H9 (cell line): ENCODE results near the gene CACNA2D3. TPM values are rescaled to one million over a fixed set of nuclear protein-coding genes. Genes with fewer than 3 reads are reported as not detected.
A peak's percentile ranks its signal among the peaks of the same experiment; 100 is the strongest.

ENCODE experiments used
- DNase-seq: peaks from one replicate; pipeline ENCODE4 v3.0.0-alpha.2; 2017
- H2AFZ ChIP-seq: one replicate; pipeline ENCODE4 v1.6.1; 2013; ENCODE audit warnings: mild to moderate bottlenecking, low read length, control low read depth, moderate library complexity
- H2AK5ac ChIP-seq: 2 replicates; pipeline ENCODE4 v1.6.1; 2013; ENCODE audit warnings: low read length, control low read depth, mixed read lengths; ENCODE audit not compliant: insufficient read length
- H2BK120ac ChIP-seq: one replicate; pipeline ENCODE4 v1.6.1; 2013; ENCODE audit warnings: low read depth, mild to moderate bottlenecking, low read length, control low read depth, inconsistent platforms; ENCODE audit not compliant: poor library complexity, severe bottlenecking
- H2BK12ac ChIP-seq: 2 replicates; pipeline ENCODE4 v1.6.1; 2013; ENCODE audit warnings: low read length, control low read depth, mixed read lengths, low read depth; ENCODE audit not compliant: insufficient read length
- H2BK15ac ChIP-seq: 2 replicates; pipeline ENCODE4 v1.6.1; 2013; ENCODE audit warnings: low read depth, low read length, control low read depth
- H2BK20ac ChIP-seq: one replicate; pipeline ENCODE4 v1.6.1; 2013; ENCODE audit warnings: low read depth, mild to moderate bottlenecking, low read length, control low read depth, inconsistent platforms; ENCODE audit not compliant: poor library complexity, severe bottlenecking
- H2BK5ac ChIP-seq: 2 replicates; pipeline ENCODE4 v1.6.1; 2013; ENCODE audit warnings: low read length, control low read depth, mixed read lengths; ENCODE audit not compliant: insufficient read length
- H3K14ac ChIP-seq: 2 replicates; pipeline ENCODE4 v1.6.1; 2013; ENCODE audit warnings: low read length, control low read depth; ENCODE audit not compliant: insufficient read depth
- H3K18ac ChIP-seq: 2 replicates; pipeline ENCODE4 v1.6.1; 2013; ENCODE audit warnings: low read depth, mild to moderate bottlenecking, mixed read lengths, low read length, control low read depth; ENCODE audit not compliant: insufficient read length
- H3K23ac ChIP-seq: 2 replicates; pipeline ENCODE4 v1.6.1; 2013; ENCODE audit warnings: low read length, control low read depth, mixed read lengths, low read depth; ENCODE audit not compliant: insufficient read length
- H3K23me2 ChIP-seq: 2 replicates; pipeline ENCODE4 v1.6.1; 2013; ENCODE audit warnings: low read depth, mild to moderate bottlenecking, mixed read lengths, low read length, control low read depth; ENCODE audit not compliant: insufficient read length, poor library complexity, severe bottlenecking
- H3K27ac ChIP-seq: 2 replicates; pipeline ENCODE4 v1.5.1; 2013; ENCODE audit warnings: low read length, control low read depth, mixed read lengths, low read depth; ENCODE audit not compliant: insufficient read length
- H3K27me3 ChIP-seq: 2 replicates; pipeline ENCODE4 v1.6.1; 2013; ENCODE audit warnings: low read length, control low read depth, inconsistent platforms; ENCODE audit not compliant: insufficient read depth
- H3K4ac ChIP-seq: 2 replicates; pipeline ENCODE4 v1.6.1; 2013; ENCODE audit warnings: low read depth, mild to moderate bottlenecking, control low read depth, inconsistent platforms, low read length, moderate library complexity
- H3K4me1 ChIP-seq: 2 replicates; pipeline ENCODE4 v1.6.1; 2013; ENCODE audit warnings: low read length, control low read depth, inconsistent platforms; ENCODE audit not compliant: insufficient read depth
- H3K4me2 ChIP-seq: 2 replicates; pipeline ENCODE4 v1.6.1; 2013; ENCODE audit warnings: low read length, control low read depth, mixed read lengths; ENCODE audit not compliant: insufficient read length, insufficient read depth
- H3K56ac ChIP-seq: 2 replicates; pipeline ENCODE4 v1.6.1; 2013; ENCODE audit warnings: low read depth, mild to moderate bottlenecking, mixed read lengths, low read length, control low read depth; ENCODE audit not compliant: insufficient read length
- H3K79me1 ChIP-seq: 2 replicates; pipeline ENCODE4 v1.6.1; 2013; ENCODE audit warnings: low read depth, mild to moderate bottlenecking, moderate library complexity, low read length, control low read depth, inconsistent platforms; ENCODE audit not compliant: insufficient read depth, poor library complexity, severe bottlenecking
- H3K79me2 ChIP-seq: 2 replicates; pipeline ENCODE4 v1.6.1; 2013; ENCODE audit warnings: low read length, control low read depth, inconsistent platforms; ENCODE audit not compliant: insufficient read depth
- H3K9ac ChIP-seq: 2 replicates; pipeline ENCODE4 v1.6.1; 2013; ENCODE audit warnings: low read length, control low read depth, mixed read lengths; ENCODE audit not compliant: insufficient read length; ENCODE audit errors: extremely low read depth
- H3K9me3 ChIP-seq: one replicate; pipeline ENCODE4 v1.6.1; 2013; ENCODE audit warnings: low read depth, low read length, inconsistent platforms; ENCODE audit not compliant: control insufficient read depth
- H3T11ph ChIP-seq: one replicate; pipeline ENCODE4 v1.6.1; 2013; ENCODE audit warnings: mild to moderate bottlenecking, low read length, control low read depth, inconsistent platforms
- H4K20me1 ChIP-seq: one replicate; pipeline ENCODE4 v1.6.1; 2013; ENCODE audit not compliant: control insufficient read depth, insufficient read length, insufficient read depth
- H4K5ac ChIP-seq: 2 replicates; pipeline ENCODE4 v1.6.1; 2013; ENCODE audit warnings: low read depth, mild to moderate bottlenecking, mixed read lengths, low read length, control low read depth; ENCODE audit not compliant: insufficient read length
- H4K8ac ChIP-seq: replicated peaks from 2 replicates; pipeline ENCODE4 v1.6.1; 2013; ENCODE audit warnings: low read length, control low read depth, mixed read lengths, low read depth; ENCODE audit not compliant: insufficient read length
- H4K91ac ChIP-seq: 2 replicates; pipeline ENCODE4 v1.6.1; 2013; ENCODE audit warnings: low read depth, mild to moderate bottlenecking, moderate library complexity, mixed read lengths, low read length, control low read depth; ENCODE audit not compliant: insufficient read length
- H3K27ac Mint-ChIP-seq, 3 experiments: 2 replicates in 2 of 3; 3 replicates in 1 of 3; pipeline ENCODE4 v1.8.0; 2020 to 2021; ENCODE audit warnings: mixed read lengths in 3 of 3, mild to moderate bottlenecking in 1 of 3, moderate library complexity in 1 of 3
- H3K27me3 Mint-ChIP-seq: 2 replicates; pipeline ENCODE4 v1.8.0; 2021; ENCODE audit warnings: low read depth, mild to moderate bottlenecking, moderate library complexity, mixed read lengths
- H3K36me3 Mint-ChIP-seq, 3 experiments: 2 replicates in 2 of 3; 3 replicates in 1 of 3; pipeline ENCODE4 v1.8.0; 2020 to 2021; ENCODE audit warnings: low read depth in 3 of 3, mixed read lengths in 3 of 3; ENCODE audit not compliant: insufficient read depth in 1 of 3
- H3K4me1 Mint-ChIP-seq, 2 experiments: 2 replicates each; pipeline ENCODE4 v1.8.0; 2020; ENCODE audit warnings: mixed read lengths in 2 of 2
- H3K4me3 Mint-ChIP-seq, 2 experiments: 2 replicates in 1 of 2; 3 replicates in 1 of 2; pipeline ENCODE4 v1.8.0; 2020 to 2021; ENCODE audit warnings: mild to moderate bottlenecking in 2 of 2, mixed read lengths in 2 of 2, moderate library complexity in 1 of 2
- H3K9me3 Mint-ChIP-seq, 2 experiments: 2 replicates in 1 of 2; 3 replicates in 1 of 2; pipeline ENCODE4 v1.8.0; 2020; ENCODE audit warnings: mild to moderate bottlenecking in 2 of 2, mixed read lengths in 2 of 2, moderate library complexity in 1 of 2
- WGBS: extraction: QIAGEN DNeasy Blood & Tissue Kit; methylation state at CpG from one replicate; pipeline ENCODE4 v1.1.7; 2013; ENCODE audit warnings: missing lambda C conversion rate, low lambda C conversion rate, mixed read lengths; ENCODE audit not compliant: insufficient read length; ENCODE audit errors: extremely low coverage; 5-methylcytosine and 5-hydroxymethylcytosine counted together
- total RNA-seq: library from RNA; stranded (reverse); gene quantifications from 2 replicates; pipeline ENCODE4 v1.2.1, GENCODE V29; 2021
- TF ChIP-seq, protein P1 (sequence below): fragments of 200-600 bp; sonication (generic); conservative IDR thresholded peaks from 3 replicates; pipeline ENCODE4 v1.8.0; 2021; ENCODE audit warnings: antibody characterized with exemption, mild to moderate bottlenecking

Gene CACNA2D3
- total RNA-seq, 1 experiment from 2014 or later = 3.2 TPM

DNA sequence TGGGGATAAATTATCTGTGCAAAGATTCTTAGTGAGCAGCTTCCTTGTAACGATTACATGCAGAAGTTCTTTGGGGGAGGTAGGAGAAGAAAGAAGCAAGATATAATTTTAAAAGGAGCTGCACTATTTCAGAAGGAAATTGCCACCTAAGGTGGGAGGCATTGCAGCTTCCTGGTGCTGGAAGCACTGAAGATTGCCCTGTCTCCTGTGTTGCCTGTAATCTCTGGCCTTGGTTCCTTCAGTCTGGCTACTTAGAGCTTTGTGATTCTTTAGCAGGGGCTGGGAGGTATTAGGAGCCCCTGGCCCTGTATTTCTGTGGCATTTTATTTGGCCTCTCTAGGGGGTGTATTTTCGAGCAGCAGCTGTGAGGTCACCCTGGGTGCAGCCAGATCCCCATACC, 35.5 kb downstream of the CACNA2D3 start:
- Histone ChIP-seq H4K91ac (no peak overlapping the region), H3K9me3 (no peaks in the 10 kb centered on the region), H3K79me2 (no peaks in the 10 kb centered on the region), H4K8ac (no peak overlapping the region), H2BK5ac (no peak overlapping the region), H3K4ac (no peak overlapping the region), H3K4me1 (peaks cover 4% of the 10 kb centered on the region), H3K9ac (no peak overlapping the region), H3K79me1 (no peaks in the 10 kb centered on the region), H4K20me1 (no peaks in the 10 kb centered on the region), H2BK12ac (no peak overlapping the region), H3K23ac (no peak overlapping the region), H3K23me2 (no peaks in the 10 kb centered on the region), H4K5ac (no peak overlapping the region), H3K27ac (no peak overlapping the region), H3K27me3 (no peaks in the 10 kb centered on the region), H2AFZ (no peak overlapping the region), H3K14ac (no peak overlapping the region), H2AK5ac (no peak overlapping the region), H3K56ac (no peak overlapping the region), H2BK15ac (no peak overlapping the region), H3T11ph (no peak overlapping the region), H3K4me2 (no peak overlapping the region), H3K18ac (no peak overlapping the region), H2BK120ac (no peak overlapping the region), H2BK20ac (no peak overlapping the region)
- Mint-ChIP-seq H3K27ac (peak overlapping the region in 1 of 3 experiments; percentile 63; a peak in 1 of 7 replicates), H3K4me1 (peaks cover 17 to 20% of the 10 kb centered on the region in 2 experiments), H3K36me3 (no peaks in the 10 kb centered on the region; a peak in 1 of 7 replicates), H3K4me3 (no peak overlapping the region), H3K9me3 (no peaks in the 10 kb centered on the region), H3K27me3 (no peaks in the 10 kb centered on the region; the same call in 1 of the 2 replicates)
- no peak for DNase-seq
- TF ChIP-seq, protein P1, sequence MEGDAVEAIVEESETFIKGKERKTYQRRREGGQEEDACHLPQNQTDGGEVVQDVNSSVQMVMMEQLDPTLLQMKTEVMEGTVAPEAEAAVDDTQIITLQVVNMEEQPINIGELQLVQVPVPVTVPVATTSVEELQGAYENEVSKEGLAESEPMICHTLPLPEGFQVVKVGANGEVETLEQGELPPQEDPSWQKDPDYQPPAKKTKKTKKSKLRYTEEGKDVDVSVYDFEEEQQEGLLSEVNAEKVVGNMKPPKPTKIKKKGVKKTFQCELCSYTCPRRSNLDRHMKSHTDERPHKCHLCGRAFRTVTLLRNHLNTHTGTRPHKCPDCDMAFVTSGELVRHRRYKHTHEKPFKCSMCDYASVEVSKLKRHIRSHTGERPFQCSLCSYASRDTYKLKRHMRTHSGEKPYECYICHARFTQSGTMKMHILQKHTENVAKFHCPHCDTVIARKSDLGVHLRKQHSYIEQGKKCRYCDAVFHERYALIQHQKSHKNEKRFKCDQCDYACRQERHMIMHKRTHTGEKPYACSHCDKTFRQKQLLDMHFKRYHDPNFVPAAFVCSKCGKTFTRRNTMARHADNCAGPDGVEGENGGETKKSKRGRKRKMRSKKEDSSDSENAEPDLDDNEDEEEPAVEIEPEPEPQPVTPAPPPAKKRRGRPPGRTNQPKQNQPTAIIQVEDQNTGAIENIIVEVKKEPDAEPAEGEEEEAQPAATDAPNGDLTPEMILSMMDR = no peak
- WGBS = no CpG with 5 or more reads among the region's 2 CpGs
